B cell (primary cell): Measurements from ENCODE around the gene PET100. TPM values are rescaled to one million over a fixed set of nuclear protein-coding genes. Genes with fewer than 3 reads are reported as not detected.

Source experiments
- ATAC-seq: fragments of 200-7000 bp; cut with Tn5 transposase; one replicate; pipeline ENCODE4 v1.10.0; 2021; ENCODE audit warnings: low read depth, mild to moderate bottlenecking, moderate number of reproducible peaks, moderate library complexity
- CTCF ChIA-PET: fragments of 350-600 bp; sonication (Branson Sonifier 250); formaldehyde crosslinking; loops from one replicate; lab custom pipeline; 2021; ENCODE audit warnings: antibody characterized with exemption, inconsistent platforms; lab: Charles Lee
- POLR2A ChIA-PET: fragments of 350-600 bp; sonication (Branson Sonifier 250); formaldehyde crosslinking; loops from one replicate; lab custom pipeline; 2021; ENCODE audit warnings: antibody characterized with exemption; lab: Charles Lee
- DNase-seq: peaks from one replicate; pipeline ENCODE4 v3.0.0; 2013
- H2AFZ ChIP-seq: 2 replicates; pipeline ENCODE4 v1.6.1; 2012; ENCODE audit warnings: mild to moderate bottlenecking, low read depth, low read length; ENCODE audit not compliant: insufficient read depth, poor library complexity, severe bottlenecking
- H3K27ac ChIP-seq, 2 donors: 1 replicate in 1 of 2; 2 replicates in 1 of 2; pipeline ENCODE4 v1.5.1; 2012 to 2013; ENCODE audit warnings: low read length in 2 of 2, mild to moderate bottlenecking in 2 of 2, moderate library complexity in 1 of 2
- H3K27me3 ChIP-seq, 4 experiments: fragments of 200-600 bp in 1 of 4; sonication (generic) in 1 of 4; replicated peaks in 1 of 4; 1 replicate in 2 of 4; 2 replicates in 2 of 4; pipeline versions ENCODE4 v1.6.1 to v1.7.0; 2013 to 2016; ENCODE audit warnings: low read length in 3 of 4, mild to moderate bottlenecking in 2 of 4, mixed read lengths in 1 of 4, moderate library complexity in 1 of 4; ENCODE audit not compliant: insufficient read depth in 4 of 4, control insufficient read depth in 3 of 4; ENCODE audit errors: control extremely low read depth in 1 of 4
- H3K36me3 ChIP-seq, 2 experiments: replicated peaks in 1 of 2; 1 replicate in 1 of 2; 2 replicates in 1 of 2; pipeline versions ENCODE4 v1.6.1 to v1.7.1; 2013; ENCODE audit warnings: low read length in 1 of 2; ENCODE audit not compliant: insufficient read depth in 2 of 2, control insufficient read depth in 1 of 2; ENCODE audit errors: control extremely low read depth in 1 of 2, extremely low read depth in 1 of 2
- H3K4me1 ChIP-seq, 2 donors: fragments of 200-600 bp in 1 of 2; sonication (generic) in 1 of 2; 1 replicate in 1 of 2; 2 replicates in 1 of 2; pipeline versions ENCODE4 v1.5.1 to v1.6.1; 2013 to 2017; ENCODE audit warnings: low read length in 2 of 2; ENCODE audit not compliant: control insufficient read depth in 2 of 2, insufficient read depth in 2 of 2
- H3K4me2 ChIP-seq: replicated peaks from 2 replicates; pipeline ENCODE3; 2012; ENCODE audit warnings: mild to moderate bottlenecking, low read depth, low read length; ENCODE audit not compliant: poor library complexity, severe bottlenecking
- H3K4me3 ChIP-seq, 5 experiments: fragments of 200-600 bp in 1 of 5; sonication (generic) in 1 of 5; 1 replicate in 3 of 5; 2 replicates in 2 of 5; pipeline versions ENCODE4 v1.5.1 to v1.7.0; 2011 to 2016; ENCODE audit warnings: low read length in 4 of 5, mild to moderate bottlenecking in 4 of 5, low read depth in 2 of 5, control low read depth in 1 of 5, moderate library complexity in 1 of 5; ENCODE audit not compliant: insufficient read depth in 1 of 5; ENCODE audit errors: control extremely low read depth in 1 of 5, extremely low read depth in 1 of 5
- H3K79me2 ChIP-seq: fragments of 200-600 bp; sonication (generic); one replicate; pipeline ENCODE4 v1.6.0; 2016; ENCODE audit warnings: low read length; ENCODE audit not compliant: control insufficient read depth, insufficient read depth
- H3K9ac ChIP-seq: fragments of 200-600 bp; sonication (generic); 2 replicates; pipeline ENCODE4 v1.6.1; 2017; ENCODE audit warnings: mild to moderate bottlenecking, low read length, moderate library complexity
- H3K9me3 ChIP-seq, 3 donors: one replicate each; pipeline versions ENCODE4 v1.6.1 to v1.7.1; 2013; ENCODE audit warnings: low read length in 2 of 3; ENCODE audit not compliant: control insufficient read depth in 2 of 3, insufficient read depth in 1 of 3; ENCODE audit errors: control extremely low read depth in 1 of 3
- H4K20me1 ChIP-seq: 2 replicates; pipeline ENCODE4 v1.6.0; 2012; ENCODE audit warnings: mild to moderate bottlenecking, low read length; ENCODE audit not compliant: insufficient read depth, control insufficient read depth, poor library complexity, severe bottlenecking
- H3K27ac Mint-ChIP-seq: one replicate; pipeline ENCODE4 v1.8.0; 2021; ENCODE audit warnings: mixed read lengths
- H3K27me3 Mint-ChIP-seq: one replicate; pipeline ENCODE4 v1.8.0; 2021; ENCODE audit warnings: mixed read lengths
- H3K4me1 Mint-ChIP-seq: one replicate; pipeline ENCODE4 v1.8.0; 2021; ENCODE audit warnings: mixed read lengths
- H3K4me3 Mint-ChIP-seq: one replicate; pipeline ENCODE4 v1.8.0; 2021; ENCODE audit warnings: mixed read lengths
- H3K9me3 Mint-ChIP-seq: one replicate; pipeline ENCODE4 v1.8.0; 2022; ENCODE audit warnings: mixed read lengths; ENCODE audit not compliant: insufficient read depth
- EZH2 ChIP-seq: IDR thresholded peaks from 2 replicates; pipeline ENCODE4 v1.6.1; 2012; ENCODE audit warnings: borderline replicate concordance, low read depth, mild to moderate bottlenecking, moderate library complexity, low read length; ENCODE audit not compliant: insufficient read depth, poor library complexity, severe bottlenecking
- WGBS: methylation state at CpG from one replicate; pipeline ENCODE4 v1.1.5; 2013; ENCODE audit warnings: missing lambda C conversion rate; ENCODE audit not compliant: insufficient coverage; 5-methylcytosine and 5-hydroxymethylcytosine counted together
- intact Hi-C: fragments of 100-400 bp; cut with micrococcal nuclease; formaldehyde crosslinking; loops from one replicate; pipeline ENCODE4 v1.10.0; 2022
- polyA plus RNA-seq: library from polyadenylated mRNA; depleted of rRNA; stranded (reverse); fragments of >200 nt; gene quantifications from 2 replicates; pipeline ENCODE4 v1.2.3, GENCODE V29; 2012
- total RNA-seq, 2 donors: library from RNA; stranded (reverse); fragments of 120-200 nt in 1 of 2; gene quantifications; 1 replicate in 1 of 2; 2 replicates in 1 of 2; pipeline versions ENCODE4 v1.2.3 to v1.2.4, GENCODE V29; 2013 to 2022
- TF ChIP-seq, protein P1 (sequence below): fragments of 200-600 bp; IDR thresholded peaks from one replicate; pipeline ENCODE4 v1.8.0; 2022; ENCODE audit warnings: antibody characterized with exemption, mild to moderate bottlenecking

The PET100 gene
- total and polyA plus RNA-seq, 2 donors (not counting 1 experiment from before 2014, with no cell fraction given): 31.3 to 100 TPM

DNA sequence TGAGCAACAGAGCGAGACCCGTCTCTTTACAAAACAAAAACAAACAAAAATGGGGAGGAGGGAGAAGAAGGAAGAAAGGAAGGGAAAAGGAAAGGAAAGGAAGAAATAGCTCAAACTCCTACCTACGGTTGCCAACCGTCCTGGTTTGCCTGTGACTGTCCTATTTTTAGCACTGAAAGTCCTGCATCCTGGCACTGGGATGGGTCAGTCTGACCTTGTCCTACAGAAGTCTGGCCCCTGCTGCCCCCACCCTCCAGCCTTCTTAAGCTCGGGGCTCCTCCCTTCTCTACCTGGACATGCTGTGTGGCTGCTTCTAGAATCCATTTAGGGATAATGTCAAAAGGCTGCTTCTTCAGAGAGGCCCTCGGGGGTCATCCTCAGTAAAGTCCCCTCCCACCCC, 6.1 kb downstream of the PET100 start:
- WGBS: no CpG with 5 or more reads among the region's 6 CpGs
- peak overlapping the region; percentile 97 for H3K4me2 ChIP-seq
- TF ChIP-seq, protein P1, sequence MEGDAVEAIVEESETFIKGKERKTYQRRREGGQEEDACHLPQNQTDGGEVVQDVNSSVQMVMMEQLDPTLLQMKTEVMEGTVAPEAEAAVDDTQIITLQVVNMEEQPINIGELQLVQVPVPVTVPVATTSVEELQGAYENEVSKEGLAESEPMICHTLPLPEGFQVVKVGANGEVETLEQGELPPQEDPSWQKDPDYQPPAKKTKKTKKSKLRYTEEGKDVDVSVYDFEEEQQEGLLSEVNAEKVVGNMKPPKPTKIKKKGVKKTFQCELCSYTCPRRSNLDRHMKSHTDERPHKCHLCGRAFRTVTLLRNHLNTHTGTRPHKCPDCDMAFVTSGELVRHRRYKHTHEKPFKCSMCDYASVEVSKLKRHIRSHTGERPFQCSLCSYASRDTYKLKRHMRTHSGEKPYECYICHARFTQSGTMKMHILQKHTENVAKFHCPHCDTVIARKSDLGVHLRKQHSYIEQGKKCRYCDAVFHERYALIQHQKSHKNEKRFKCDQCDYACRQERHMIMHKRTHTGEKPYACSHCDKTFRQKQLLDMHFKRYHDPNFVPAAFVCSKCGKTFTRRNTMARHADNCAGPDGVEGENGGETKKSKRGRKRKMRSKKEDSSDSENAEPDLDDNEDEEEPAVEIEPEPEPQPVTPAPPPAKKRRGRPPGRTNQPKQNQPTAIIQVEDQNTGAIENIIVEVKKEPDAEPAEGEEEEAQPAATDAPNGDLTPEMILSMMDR: no peak
- no peak for TF ChIP-seq EZH2
- ChIA-PET POLR2A (interaction anchor here (0.5 to 1.2 kb wide), 2 partner anchors 9 to 14 kb away, joined by 3 read pairs; no protein-coding TSS in a partner anchor), CTCF (interaction anchor here (1.8 kb wide), 1 partner anchor 17 kb away, joined by 5 read pairs; no protein-coding TSS in a partner anchor)
- ATAC-seq (no peak), DNase-seq (no peak)
- H3K27me3 Mint-ChIP-seq: no peaks in the 10 kb centered on the region
- intact Hi-C loops: no loop called here
- peaks cover 0 to 7% (median 0%) of the 10 kb centered on the region in 3 donors for H3K9me3 ChIP-seq
- no peak overlapping the region for H3K9ac ChIP-seq
- no peaks in the 10 kb centered on the region for H3K9me3 Mint-ChIP-seq
- H4K20me1 ChIP-seq: peaks cover 5% of the 10 kb centered on the region
- peaks cover 46% of the 10 kb centered on the region for H3K4me1 Mint-ChIP-seq
- H2AFZ ChIP-seq: no peak overlapping the region
- H3K4me3 Mint-ChIP-seq: peak overlapping the region; percentile 80
- H3K4me3 ChIP-seq: no peak overlapping the region
- H3K27me3 ChIP-seq: no peaks in the 10 kb centered on the region
- peaks cover 77% of the 10 kb centered on the region for H3K79me2 ChIP-seq
- H3K27ac Mint-ChIP-seq: peak overlapping the region; percentile 86
- no peak overlapping the region for H3K27ac ChIP-seq
- peaks cover 19 to 23% of the 10 kb centered on the region in 2 donors for H3K4me1 ChIP-seq
- peaks cover 4 to 21% of the 10 kb centered on the region in 2 experiments for H3K36me3 ChIP-seq

DNA sequence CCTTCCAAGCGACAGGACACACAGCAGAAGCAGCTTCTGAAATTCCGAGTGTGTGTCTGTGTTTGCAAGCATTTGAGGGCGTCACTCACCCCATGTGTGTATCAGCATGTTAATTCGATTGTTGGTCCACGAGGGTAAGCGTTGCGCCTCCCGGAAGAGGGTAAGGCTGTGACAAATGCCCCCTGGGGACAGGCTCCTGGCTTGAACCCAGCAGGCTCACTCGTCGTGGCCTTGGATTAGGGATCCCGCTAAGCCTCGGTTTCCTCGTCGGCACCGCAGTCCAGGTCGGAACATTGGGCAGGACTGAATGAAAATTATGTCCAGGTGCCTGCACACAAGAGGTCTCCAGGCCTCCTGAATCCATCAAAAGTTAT, 6.7 kb downstream of the PET100 start:
- H3K4me2 ChIP-seq: peak overlapping the region; percentile 97
- peaks cover 11% of the 10 kb centered on the region for H4K20me1 ChIP-seq
- ATAC-seq (no peak), DNase-seq (no peak)
- 85% methylated on average over 16 of the region's 16 CpGs for WGBS
- no peaks in the 10 kb centered on the region for H3K27me3 Mint-ChIP-seq
- peaks cover 17 to 21% of the 10 kb centered on the region in 2 donors for H3K4me1 ChIP-seq
- peak overlapping the region; percentile 90 for H3K4me3 Mint-ChIP-seq
- intact Hi-C loops: no loop called here
- no peaks in the 10 kb centered on the region for H3K9me3 Mint-ChIP-seq
- H2AFZ ChIP-seq: peak overlapping the region; percentile 81
- no peaks in the 10 kb centered on the region for H3K27me3 ChIP-seq
- H3K27ac ChIP-seq: peak overlapping the region; percentile 68 to 93
- H3K9ac ChIP-seq: peak overlapping the region; percentile 86
- CTCF ChIA-PET: interaction anchor here (1.8 kb wide), 1 partner anchor 16 kb away, joined by 5 read pairs; no protein-coding TSS in a partner anchor
- peaks cover 4 to 27% of the 10 kb centered on the region in 2 experiments for H3K36me3 ChIP-seq
- TF ChIP-seq, protein P1: no peak
- TF ChIP-seq EZH2: no peak
- peaks cover 0 to 7% (median 0%) of the 10 kb centered on the region in 3 donors for H3K9me3 ChIP-seq
- peak overlapping the region in 4 of 5 experiments; percentile 43 to 89 (median 80) for H3K4me3 ChIP-seq
- H3K4me1 Mint-ChIP-seq: peaks cover 41% of the 10 kb centered on the region
- POLR2A ChIA-PET: interaction anchor here (0.5 to 1.2 kb wide), 2 partner anchors 10 to 14 kb away, joined by 3 read pairs; no protein-coding TSS in a partner anchor
- H3K27ac Mint-ChIP-seq: peak overlapping the region; percentile 94
- peaks cover 72% of the 10 kb centered on the region for H3K79me2 ChIP-seq
